SW480 (cell line): ENCODE measurements around the gene KIF26B.

ENCODE experiments used
- DNase-seq: peaks from one replicate; pipeline ENCODE4 v3.0.0-alpha.2; 2016; ENCODE audit warnings: low spot score

KIF26B gene

DNA sequence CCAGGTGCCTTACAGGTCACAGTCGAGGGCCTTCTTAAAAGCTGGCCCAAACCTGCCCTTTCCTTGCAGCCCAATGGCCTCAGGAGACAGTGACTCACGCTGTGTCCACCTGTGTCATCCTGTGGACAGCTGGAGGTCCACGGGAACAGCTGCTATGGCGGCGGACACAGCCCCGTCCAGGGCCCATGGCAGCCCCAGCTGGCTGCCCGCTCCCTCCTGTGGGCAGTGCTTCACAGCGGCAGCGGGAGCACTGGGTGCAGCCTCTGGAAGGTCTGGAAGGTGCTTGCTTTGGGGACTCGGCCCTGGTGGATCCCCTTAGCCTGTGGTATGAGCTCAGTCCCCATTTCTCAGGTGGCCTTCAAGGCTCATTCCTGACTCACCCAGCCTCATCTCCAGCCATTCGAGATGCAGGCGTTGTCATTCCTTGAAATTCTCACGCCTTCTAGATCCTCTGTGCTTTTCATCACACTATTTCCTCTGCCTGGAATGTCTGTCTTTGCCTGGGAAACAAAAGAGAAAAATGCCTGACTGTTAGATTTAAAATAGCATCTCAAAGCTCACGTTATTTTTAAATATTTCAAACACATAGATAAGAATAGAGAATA is 86.8 kb downstream of the KIF26B start:
- DNase-seq: no peak

DNA sequence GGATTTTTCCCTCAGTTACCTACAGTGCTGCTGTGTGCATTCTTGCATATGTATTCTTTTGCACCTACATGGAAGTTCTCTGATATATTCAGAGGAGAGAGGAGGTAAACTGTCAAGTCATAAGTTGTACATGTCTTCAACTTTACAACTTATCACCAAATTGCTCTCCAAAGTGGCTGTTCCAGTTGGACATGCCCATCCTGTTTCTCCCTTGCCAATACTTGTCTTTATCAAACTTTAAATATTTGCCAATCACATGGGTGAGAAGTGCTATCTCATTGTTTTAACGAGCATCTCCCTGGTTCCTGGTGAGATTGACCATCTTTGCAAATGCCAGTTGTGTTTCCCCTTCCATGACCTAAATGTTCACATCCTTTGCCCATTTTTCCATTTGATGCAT is 88.2 kb downstream of the KIF26B start:
- DNase-seq: no peak

DNA sequence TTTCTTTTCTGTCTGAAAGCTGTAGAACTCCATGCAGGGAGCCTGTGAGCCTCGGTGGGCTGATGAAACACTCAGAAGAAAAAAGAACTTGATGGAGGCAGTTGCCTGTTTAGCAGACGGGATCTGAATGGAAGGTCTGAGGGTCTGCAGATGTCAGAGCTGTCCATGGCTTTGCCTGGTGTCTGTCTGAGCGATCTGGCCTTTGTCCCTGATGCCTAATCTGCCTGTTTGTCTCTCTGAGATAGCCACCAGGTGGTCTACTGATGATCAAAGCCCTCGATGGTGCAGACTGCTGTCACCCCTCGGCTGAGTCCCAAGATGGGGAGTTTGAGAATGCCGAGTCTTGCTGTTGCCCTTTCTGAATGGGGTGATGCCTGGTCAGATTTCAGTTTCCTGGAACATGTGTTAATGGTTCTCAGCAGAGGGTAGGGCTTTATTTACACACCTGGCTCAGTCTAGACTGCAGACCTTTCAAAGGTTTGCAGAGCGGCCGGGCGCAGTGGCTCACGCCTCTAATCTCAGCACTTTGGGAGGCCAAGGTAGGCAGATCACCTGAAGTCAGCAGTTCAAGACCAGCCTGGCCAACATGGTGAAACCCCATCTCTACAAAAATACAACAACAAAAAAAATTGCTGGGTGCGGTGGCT is 90.4 kb downstream of the KIF26B start:
- no peak for DNase-seq

DNA sequence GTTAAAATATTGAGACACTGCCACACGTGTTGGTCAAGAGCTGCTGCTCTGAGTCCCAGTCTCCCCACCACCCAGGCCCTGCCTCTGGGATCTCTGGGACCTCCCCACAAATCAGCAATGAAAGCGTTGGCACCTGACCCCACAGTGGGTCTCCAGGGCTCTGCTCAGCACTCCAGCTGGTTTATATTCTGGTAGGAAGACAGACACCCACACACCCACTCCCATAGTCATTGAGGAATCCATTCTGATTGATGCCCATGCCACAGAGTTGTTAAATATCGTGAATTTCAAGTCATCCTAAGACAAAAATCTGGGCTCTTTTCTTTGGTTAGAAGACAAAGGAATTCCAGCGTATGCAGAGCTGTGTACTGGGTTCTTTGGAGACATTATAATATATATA is 91.6 kb downstream of the KIF26B start:
- no peak for DNase-seq

DNA sequence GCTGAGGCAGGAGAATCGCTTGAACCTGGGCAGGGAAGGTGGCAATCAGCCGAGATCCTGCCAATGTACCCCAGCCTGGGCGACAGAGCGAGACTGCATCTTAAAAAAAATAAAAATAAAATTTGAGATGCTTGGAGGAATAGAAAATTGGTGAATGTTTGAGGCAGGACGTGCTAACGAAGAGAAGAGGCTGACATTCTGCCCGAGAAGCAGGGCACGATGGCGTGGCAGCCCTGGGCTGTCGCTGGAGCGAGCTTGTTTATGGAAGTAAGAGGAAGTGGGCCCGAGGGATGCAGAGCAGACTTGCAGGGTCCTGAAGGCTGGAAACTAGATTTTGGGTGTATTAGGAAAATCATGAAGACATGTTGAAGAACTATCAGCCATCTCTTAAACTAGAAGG is 92.6 kb downstream of the KIF26B start:
- DNase-seq: no peak

DNA sequence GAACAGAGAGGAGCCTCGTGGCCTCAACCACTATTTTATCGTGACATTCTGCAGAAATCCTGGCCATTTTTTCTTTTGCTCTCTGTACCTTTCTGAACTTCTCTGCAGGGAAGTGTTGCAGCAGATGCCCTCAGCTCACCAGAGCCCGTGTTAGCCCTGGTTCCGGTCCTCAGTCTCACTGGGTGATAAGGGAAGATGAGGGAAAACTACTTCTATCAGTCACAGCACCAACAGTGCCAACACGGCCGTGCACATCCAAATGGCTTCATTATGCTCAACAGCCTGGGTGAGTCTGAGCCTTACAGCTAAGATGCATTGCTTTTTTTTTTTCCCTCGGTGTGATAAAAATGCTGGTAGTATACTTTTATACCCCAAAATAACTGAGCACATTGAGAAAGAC is 93.0 kb downstream of the KIF26B start:
- DNase-seq: no peak

DNA sequence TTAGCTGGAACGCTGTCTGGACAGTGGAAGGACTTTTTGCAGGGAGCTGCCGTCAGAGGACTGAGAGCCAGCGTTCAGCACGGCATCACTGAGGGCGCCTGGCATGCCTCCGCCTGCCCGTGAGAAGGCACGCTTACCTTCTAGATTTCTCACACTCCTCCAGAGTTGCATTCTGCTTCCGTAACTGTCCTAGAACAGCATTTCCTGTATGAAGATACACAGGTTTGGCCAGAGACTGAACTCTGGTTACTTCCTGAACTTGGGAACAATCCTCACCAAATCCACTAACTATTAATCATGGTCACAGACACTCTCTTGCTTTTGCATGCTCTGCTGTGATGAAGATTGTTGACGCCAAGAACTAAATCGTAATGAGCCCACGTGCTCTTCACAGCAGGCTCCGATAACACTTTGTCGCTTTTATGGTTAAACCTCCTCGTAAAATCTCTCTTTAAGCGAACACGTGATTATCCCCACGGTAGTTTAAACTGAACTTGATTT is 93.5 kb downstream of the KIF26B start:
- DNase-seq: no peak

DNA sequence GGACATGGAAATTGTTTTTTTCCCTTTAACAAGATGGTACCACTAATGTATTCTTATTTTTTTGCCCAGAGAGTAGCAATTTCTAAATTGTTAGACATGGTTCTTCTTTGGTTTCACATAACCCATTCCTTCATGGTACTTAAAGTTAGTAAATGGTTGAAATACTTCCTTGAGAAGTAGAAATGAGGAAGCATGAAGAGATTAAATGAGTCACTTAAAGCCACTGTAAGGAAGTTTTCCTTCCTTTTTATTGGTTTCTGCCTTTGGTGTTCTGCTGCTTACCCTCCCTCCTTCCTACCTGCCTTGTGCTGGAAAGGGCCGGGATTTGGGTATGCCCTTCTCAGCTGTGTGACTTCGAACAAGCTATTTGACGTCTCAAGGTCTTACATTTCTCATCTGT is 101.0 kb downstream of the KIF26B start:
- no peak for DNase-seq

DNA sequence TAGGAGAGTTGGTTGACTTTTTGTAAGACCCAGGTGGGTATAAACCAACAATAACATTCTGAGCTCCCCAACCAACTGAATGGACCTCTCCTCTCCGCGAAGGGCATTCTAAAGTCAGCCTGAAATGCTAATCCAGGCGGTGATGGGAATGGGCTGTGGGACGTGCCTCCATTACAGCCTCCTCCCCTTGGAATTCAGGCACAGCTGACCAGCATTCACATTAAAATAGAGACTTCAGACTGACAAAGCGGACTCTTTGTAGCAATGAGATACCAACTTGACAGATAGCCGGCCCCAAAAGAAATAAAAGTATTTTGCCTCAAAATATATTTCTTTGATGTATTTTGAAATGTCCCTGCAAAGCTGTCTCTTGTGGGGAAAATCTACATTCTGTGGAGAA is 101.7 kb downstream of the KIF26B start:
- DNase-seq: no peak

DNA sequence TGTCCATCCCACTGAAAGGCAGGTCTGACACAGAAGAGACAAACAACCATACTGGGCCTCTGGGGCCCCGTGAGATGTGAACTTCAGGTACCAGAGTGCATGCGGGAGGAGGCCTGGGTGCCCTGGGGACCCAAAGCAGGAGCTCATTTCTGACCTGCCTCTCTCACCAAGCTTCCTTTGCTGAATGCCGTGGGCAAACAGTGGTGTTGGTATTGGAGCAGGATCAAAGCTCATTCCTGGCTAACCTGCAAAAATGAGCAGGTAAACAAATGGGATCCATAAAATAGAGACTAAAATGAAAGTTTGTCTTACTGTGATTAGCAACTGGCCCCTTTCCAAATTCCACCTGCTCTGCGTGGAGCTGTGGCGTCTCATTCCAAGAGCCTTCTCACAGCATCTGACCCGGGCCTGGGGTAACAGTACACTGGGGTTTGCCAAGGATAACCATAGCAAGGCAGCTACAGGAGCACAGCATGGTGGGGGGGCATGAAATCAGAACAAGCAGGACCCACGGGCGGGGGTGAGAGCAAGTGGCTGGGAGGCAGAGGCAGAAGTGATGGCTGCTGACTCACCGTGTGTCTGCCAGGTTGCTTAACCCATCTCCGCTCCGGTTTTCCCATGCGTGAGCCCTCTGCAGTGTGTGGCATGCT is 103.6 kb downstream of the KIF26B start:
- DNase-seq: peak; percentile 65

DNA sequence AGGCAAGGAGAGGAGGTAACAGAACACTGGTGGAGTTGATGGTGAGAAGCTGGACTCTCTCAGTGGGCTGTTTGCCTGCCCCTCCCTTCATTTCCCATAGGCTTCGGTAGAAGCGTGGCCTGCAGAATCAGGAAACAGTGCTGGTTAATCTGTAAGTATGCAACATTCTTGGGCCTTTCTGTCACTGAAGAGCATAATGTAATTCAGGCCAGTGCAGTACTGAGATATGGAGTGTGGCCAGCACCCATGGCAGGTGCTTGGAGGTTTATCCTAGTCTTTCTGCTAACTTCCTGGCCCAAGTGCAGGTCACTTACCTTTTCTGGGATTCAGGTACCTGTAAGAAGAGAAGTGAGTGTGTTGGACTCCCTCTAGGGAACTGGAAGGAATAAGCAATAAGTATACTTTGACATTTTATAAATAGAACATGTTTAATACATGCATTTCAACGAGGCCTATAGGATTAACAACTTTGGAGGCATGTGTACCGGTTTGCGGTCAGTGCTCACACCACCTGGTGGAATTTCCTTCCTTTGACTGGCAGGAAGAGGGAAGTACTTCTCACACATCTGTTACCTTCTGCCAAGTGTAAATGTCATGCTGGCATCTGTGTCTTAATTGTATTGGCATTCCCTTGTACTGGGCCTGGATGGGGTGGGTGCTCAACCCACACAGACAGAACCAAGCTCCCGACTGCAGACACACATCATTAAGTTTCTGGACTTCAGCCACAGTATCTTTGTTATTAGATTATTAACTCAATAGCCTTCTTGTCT is 105.5 kb downstream of the KIF26B start:
- DNase-seq: no peak

DNA sequence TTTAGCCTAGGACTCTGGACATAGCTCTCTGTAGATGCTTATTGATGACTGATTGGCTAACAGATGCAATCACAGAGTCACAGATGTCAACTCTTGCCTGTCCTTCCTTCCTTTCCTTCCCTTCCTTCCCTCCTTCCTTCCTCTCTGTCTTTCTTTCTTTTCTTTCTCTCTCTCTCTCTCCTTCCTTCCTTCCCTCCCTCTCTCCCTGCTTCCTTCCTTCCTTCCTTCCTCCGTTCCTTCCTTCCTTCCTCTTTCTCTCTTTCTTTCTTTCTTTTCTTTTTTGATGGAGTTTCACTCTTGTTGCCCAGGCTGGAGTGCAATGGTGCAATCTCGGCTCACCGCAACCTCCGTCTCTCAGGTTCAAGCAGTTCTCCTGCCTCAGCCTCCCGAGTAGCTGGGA is 106.1 kb downstream of the KIF26B start:
- DNase-seq: no peak

DNA sequence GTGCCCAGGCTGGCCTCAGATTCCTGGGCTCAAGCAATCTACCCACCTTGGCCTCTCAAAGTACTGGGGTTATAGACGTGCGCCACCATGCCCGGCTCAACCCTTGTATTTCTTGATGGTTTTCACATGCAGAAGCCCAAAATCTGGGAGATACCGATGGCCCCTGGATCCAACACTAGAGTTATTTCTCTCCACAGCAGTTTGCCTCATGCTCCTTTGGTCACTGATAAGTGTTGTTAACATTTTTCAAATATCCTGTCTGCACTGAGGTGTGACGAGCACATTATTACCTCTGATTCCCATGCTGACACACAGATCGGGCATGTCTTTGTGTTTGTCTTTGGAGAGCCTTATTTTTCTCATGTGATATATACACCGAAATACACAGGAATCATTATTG is 107.0 kb downstream of the KIF26B start:
- peak; percentile 33 for DNase-seq

DNA sequence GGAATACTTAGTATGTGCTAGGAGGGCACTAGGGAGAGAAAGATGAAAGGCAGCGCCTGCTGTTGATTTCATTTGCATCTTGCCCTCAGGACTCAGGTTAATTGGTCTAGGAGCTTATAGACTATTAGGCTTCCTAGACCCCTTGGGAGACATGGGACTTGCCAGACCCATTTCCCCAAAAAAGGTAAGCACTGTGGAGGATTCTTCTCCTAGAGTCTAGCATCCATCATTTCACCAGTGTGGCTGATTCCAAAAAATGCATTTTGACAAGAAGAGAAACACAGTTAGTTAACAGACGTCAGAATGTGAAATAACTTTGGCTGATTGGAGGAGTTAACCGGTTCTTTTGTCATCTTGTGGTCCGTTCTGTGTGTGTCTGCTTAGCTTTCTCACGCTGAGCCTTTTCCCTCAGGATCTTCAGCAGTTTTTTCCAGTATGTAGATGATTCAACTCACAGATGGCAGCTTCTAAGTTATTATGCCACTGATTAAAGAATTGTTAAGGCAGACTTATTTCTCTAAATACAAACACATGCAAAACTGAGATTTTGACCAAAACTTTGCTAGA is 108.8 kb downstream of the KIF26B start:
- DNase-seq: no peak

DNA sequence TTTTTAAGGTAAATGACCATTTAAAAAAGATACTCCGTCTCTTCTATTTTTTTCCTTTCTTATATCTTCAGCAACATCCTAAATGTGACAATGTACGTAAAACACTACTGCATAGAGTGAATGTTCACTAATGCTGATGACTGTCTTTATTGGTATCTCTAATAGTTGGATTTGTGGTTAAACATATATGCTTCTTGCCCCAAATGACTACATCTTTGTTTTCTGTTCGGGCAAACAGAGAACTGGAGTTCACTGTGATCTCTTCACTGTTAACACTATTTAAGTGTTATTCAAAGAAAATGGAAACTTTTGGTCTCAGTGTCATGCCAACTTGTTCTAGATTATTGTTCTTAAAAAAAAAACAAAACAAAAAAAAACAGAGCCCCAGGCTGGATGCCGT is 109.4 kb downstream of the KIF26B start:
- DNase-seq: no peak

DNA sequence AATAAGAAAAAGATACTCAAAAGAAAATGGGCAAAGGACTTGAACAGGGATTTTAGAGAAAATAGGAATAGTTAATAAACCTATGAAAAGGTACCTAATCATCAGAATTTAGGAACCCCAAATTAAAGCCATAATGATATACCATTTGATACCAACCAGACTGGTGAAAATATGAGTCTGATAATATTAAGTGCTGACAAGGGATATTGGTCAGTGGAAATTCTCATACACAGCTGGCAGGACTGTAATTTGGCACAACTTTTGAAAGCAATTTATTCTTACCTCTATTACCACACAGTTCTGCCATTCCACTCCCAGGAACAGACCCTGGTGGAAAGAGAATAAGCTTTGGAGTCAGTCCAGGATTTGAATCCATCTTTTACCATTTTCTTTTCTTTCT is 111.3 kb downstream of the KIF26B start:
- no peak for DNase-seq

DNA sequence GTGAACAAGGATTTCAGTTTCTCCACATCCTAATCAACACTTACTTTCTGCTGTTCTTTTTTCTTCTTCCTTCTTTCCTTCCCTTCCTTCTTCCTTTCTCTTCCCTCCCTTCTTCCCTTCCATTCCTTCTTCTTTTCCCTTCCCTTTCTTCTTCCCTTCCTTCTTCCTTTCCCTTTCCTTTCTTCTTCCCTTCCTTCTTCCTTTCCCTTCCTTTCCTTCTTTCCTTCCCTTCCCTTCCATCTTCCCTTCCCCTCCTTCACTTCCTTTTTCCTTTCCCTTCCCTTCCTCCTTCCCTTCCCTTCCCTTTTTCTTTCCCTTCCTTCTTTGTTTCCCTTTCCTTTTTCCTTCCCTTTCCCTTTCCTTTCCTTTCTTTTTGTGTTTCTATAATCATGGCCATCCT is 115.3 kb downstream of the KIF26B start:
- DNase-seq: no peak

DNA sequence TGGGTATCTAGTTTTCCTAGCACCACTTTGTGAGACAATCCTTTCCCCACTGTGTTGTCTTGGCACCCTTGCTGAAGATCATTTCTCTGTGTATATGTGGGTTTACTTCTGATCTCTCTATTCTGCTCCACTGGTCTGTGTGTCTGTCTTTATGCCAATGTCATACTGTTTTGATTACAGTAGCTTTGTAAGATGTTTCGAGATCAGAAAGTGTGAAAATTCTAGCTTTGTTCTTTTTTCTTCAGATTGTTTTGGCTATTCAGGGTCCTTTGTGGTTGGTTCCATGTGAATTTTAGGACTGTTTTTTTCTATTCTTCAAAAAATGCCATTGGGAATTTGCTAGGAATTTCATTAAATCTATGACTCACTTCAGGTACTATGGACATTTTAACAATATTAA is 116.2 kb downstream of the KIF26B start:
- DNase-seq: no peak

DNA sequence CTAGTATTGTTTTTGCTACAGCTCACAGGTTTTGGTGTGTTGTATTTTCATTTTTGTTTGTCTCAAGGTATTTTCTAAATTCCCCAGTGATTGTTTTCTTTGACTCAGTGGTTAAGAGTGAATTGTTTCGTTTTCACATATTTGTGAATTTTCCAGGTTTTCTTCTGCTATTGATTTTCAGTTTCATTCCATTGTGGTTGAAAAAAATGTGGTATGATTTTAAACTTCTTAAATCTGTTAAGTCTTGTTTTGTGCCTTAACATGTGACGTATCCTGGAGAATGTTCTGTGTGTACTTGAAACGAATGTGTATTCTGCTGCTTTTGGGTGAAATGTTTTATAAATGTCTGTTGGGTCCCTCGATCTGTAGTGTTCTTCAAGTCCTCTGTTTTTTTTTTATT is 117.9 kb downstream of the KIF26B start:
- DNase-seq: no peak

DNA sequence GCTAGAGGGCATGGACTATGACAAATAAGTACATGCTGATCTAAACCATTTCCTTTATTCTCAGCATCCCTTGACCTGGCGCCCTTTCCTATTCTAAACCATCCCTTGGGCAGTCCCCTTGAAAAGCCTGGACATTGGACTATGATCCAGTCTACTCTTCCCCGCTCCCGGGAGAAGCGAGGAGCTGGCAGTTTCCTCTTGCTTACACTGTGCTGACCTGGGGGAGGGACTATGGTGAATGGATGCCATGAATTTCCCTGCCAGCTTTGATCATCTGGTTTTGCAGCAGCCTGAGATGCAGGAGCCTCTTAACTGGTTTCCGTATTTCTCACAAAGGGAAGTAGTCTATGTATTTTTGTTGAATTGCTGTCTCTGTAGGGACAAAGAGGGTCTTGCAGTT is 121.7 kb downstream of the KIF26B start:
- DNase-seq: no peak

DNA sequence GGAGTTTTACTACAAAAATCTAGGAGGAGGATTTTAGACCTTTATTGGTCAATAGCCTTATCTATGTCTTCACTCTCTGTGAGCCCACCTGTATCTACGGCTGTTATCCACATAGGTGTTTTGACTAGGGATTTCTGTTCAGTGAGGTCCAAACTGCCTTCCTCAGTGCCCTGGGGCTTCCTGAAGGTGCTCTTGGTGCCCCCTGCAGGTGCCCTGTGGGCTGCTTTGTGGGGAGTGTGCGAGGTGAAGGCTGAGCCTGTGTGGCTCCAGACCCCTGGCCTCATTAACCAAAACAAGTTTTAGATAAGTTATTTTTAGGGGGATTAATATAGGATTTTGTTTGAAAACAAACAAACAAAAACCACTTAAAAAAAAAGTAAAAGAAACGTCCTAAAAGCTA is 122.5 kb downstream of the KIF26B start:
- DNase-seq: no peak

DNA sequence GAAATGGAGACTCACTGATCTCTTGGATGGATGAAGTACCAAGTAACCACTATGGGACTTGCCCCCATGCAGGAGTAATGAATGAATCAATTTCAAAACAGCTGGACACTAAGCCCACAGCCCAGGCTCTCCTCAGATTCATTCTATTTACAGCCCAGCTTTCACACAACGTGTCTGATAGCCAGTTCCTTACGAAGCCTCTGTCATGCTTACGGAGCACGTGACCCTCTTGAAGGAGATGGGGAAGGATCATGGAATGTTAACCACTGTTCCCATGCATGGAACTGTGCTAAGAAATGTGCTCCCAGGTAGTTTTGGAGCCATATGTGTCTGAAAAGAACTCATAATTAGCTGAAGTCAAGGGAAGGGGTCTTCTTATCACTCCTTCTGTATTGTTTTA is 124.1 kb downstream of the KIF26B start:
- no peak for DNase-seq

DNA sequence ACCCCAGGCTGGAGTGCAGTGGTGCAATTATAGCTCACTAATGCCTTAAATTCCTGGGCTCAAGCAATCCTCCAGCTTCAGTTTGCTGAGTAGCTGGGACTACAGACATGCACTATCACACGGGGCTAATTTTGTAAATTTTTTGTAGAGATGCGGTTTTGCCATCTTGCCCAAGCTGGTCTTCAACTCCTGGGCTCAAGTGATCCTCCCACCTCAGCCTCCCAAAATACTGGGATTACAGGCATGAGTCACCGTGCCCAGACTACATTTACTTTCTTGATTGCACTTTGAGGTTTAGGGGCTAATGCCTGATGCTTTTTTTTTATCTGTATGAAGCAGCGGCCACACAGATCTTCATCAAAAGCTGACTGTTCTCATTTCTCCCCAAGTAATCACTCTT is 124.6 kb downstream of the KIF26B start:
- no peak for DNase-seq
